NB4 (cell line): ENCODE data around the gene BCL2L1.

Experiments
- DNase-seq: peaks from one replicate; pipeline ENCODE4 v3.0.0; 2010; ENCODE audit warnings: low read depth
- H3K4me3 ChIP-seq: one replicate; pipeline ENCODE4 v1.5.1; 2011; ENCODE audit warnings: mild to moderate bottlenecking, low read depth, low read length, moderate library complexity
- CTCF ChIP-seq: IDR thresholded peaks from one replicate; pipeline ENCODE4 v1.5.1; 2012; ENCODE audit warnings: low read depth, low read length
- MAX ChIP-seq: IDR thresholded peaks from 2 replicates; pipeline ENCODE4 v1.6.1; 2011; ENCODE audit warnings: low read depth, low read length
- MYC ChIP-seq: IDR thresholded peaks from 2 replicates; pipeline ENCODE4 v1.6.1; 2011; ENCODE audit warnings: low read depth, low read length
- POLR2A ChIP-seq: IDR thresholded peaks from 2 replicates; pipeline ENCODE4 v1.6.1; 2011; ENCODE audit warnings: mild to moderate bottlenecking; ENCODE audit not compliant: insufficient read length; ENCODE audit errors: extremely low read depth

The BCL2L1 gene

GRCh38 chr20:31705191-31705590 is 17.5 kb downstream of the BCL2L1 start:
- TF ChIP-seq CTCF (no peak), MYC (no peak), MAX (no peak), POLR2A (no peak)
- H3K4me3 ChIP-seq: no peak overlapping the region

GRCh38 chr20:31704225-31705119 is 18.2 kb downstream of the BCL2L1 start:
- no peak for DNase-seq
- no peak overlapping the region for H3K4me3 ChIP-seq
- TF ChIP-seq MAX: no peak
- TF ChIP-seq MYC: no peak
- no peak for TF ChIP-seq CTCF
- TF ChIP-seq POLR2A: no peak

More at GRCh38 chr20:31705191-31705590, 17.5 kb downstream of the BCL2L1 start:
- no peak for DNase-seq

- TF ChIP-seq CTCF (no peak), MYC (no peak), POLR2A (no peak), MAX (no peak)
- no peak for DNase-seq
- H3K4me3 ChIP-seq: no peak overlapping the region
Observed at GRCh38 chr20:31701591-31701990, 21.1 kb downstream of the BCL2L1 start.

GRCh38 chr20:31700747-31701146 is 21.9 kb downstream of the BCL2L1 start:
- TF ChIP-seq MAX: no peak
- no peak overlapping the region for H3K4me3 ChIP-seq
- DNase-seq: no peak

- TF ChIP-seq POLR2A: no peak
- TF ChIP-seq MYC: no peak
- TF ChIP-seq MAX: no peak
- no peak for TF ChIP-seq CTCF
- no peak for DNase-seq
- no peak overlapping the region for H3K4me3 ChIP-seq
Observed at GRCh38 chr20:31699801-31700728, 22.6 kb downstream of the BCL2L1 start.
